ENCODE results near the gene XYLT1.

The XYLT1 gene

DNA sequence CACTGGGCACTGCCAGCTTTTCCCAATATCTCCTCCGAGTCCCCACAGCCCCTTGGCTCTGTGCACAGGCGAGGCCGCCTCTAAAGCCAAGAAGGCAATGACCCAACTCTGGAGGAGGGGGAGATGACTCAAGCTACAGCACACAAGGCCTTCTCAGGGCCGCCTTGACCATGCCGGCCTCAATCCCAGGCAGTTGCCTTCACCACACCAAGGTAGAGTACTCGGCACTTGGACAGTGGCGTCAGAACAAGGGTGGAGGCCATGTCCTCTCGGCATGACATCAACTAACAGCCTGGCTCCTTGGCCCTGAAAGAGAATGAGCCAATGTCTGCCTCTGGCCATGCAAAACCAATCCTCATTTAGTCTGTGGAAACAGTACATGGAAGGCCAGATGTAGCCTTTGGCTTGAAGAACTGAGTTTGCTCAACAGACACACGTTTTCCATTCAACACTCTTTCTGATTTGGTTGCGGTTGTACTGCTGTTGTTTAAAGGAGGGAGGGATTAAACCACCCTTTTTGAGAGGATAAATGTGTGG lies 139.6 kb downstream of the XYLT1 start:
- H3K9ac ChIP-seq (ENCODE audit: insufficient read length), result no peak overlapping the region
- H3K36me3 ChIP-seq (ENCODE audit: insufficient read depth, low read length), result no peaks in the 10 kb centered on the region
- no peak for TF ChIP-seq EZH2 (IDR thresholded peaks at IDR 0.05)
- TF ChIP-seq FOXP2 (optimal IDR thresholded peaks at IDR 0.05; ENCODE audit: control extremely low read depth, extremely low read length, insufficient read depth), result no peak
- no peak for TF ChIP-seq POLR2AphosphoS5 (IDR thresholded peaks at IDR 0.05; ENCODE audit: borderline replicate concordance, low read depth, low read length)
- no peak overlapping the region for H3K4me3 ChIP-seq
- DNase-seq (ENCODE audit: low read depth, low spot score), result no peak
- H3K9me3 ChIP-seq (ENCODE audit: low read depth, low read length), result no peaks in the 10 kb centered on the region
- no peak overlapping the region for H3K27ac ChIP-seq

DNA sequence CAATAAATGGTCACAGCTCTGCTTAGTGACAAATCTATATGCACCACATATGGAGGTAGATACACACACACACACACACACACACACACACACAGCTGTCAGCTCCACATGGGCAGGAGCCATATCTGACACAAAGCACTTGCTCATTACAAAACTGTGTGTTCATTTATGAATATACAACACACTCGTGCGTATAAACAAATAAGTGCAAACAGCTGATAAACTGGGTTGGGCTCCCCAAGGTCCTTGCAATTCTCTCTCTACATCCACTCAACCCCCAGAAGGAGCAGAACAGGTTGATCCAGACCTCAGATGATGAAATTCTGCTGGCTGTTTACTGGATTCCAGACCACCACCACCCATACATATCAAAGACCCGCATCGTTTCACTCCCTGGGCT lies 140.7 kb downstream of the XYLT1 start:
- Histone ChIP-seq H3K9me3 (ENCODE audit: low read depth, low read length) (no peaks in the 10 kb centered on the region), H3K9ac (ENCODE audit: insufficient read length) (no peak overlapping the region)
- TF ChIP-seq POLR2AphosphoS5 (IDR thresholded peaks at IDR 0.05; ENCODE audit: borderline replicate concordance, low read depth, low read length), result no peak
- TF ChIP-seq FOXP2 (optimal IDR thresholded peaks at IDR 0.05; ENCODE audit: control extremely low read depth, extremely low read length, insufficient read depth), result no peak
- TF ChIP-seq EZH2 (IDR thresholded peaks at IDR 0.05), result no peak

DNA sequence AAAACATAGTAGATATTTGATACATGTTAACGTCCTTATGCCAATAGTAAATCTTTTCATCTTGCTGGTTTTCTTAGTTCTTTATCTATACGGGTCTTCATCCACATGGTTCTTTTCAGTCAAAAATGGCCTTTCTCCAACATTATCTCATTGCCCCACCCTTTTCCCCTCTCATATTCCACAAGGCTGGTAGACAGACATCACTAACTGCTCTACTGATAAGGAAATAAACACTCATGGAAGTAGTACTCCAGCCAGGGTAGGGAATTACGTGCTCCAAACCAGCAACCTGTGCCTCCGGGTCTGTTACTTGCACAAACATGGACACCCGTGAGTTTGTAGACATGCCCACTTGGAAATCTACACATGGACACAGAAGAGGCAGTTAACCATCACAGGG lies 141.4 kb downstream of the XYLT1 start:
- no peak for DNase-seq (ENCODE audit: low read depth, low spot score)
- Histone ChIP-seq H3K36me3 (ENCODE audit: insufficient read depth, low read length) (no peaks in the 10 kb centered on the region), H3K9me3 (ENCODE audit: low read depth, low read length) (no peaks in the 10 kb centered on the region), H3K27ac (no peak overlapping the region), H3K9ac (ENCODE audit: insufficient read length) (no peak overlapping the region), H3K4me3 (no peak overlapping the region)
- TF ChIP-seq EZH2 (IDR thresholded peaks at IDR 0.05) (no peak), POLR2AphosphoS5 (IDR thresholded peaks at IDR 0.05; ENCODE audit: borderline replicate concordance, low read depth, low read length) (no peak), FOXP2 (optimal IDR thresholded peaks at IDR 0.05; ENCODE audit: control extremely low read depth, extremely low read length, insufficient read depth) (no peak)

More for the DNA sequence above, 140.7 kb downstream of the XYLT1 start:
- no peak for DNase-seq (ENCODE audit: low read depth, low spot score)
- Histone ChIP-seq H3K4me3 (no peak overlapping the region), H3K27ac (no peak overlapping the region), H3K36me3 (ENCODE audit: insufficient read depth, low read length) (no peaks in the 10 kb centered on the region)

DNA sequence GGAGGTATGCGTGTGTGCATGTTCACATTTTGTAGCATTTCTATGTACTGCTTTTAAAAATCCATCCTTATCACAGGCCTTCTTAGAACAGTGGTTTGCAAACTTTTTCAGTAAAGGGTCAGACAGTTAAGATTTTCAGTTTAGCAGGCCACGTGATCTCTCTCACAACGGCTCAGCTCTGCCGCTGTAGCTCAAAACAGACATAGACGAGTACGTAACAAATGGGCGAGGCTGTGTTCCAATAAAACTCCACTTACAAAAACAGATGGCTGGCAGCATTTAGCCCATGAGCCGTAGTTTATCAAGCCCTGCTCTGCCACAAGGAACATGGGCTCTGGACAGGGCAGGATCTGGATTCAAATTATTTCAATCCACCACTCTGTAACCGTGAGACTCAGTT lies 141.8 kb downstream of the XYLT1 start:
- Histone ChIP-seq H3K9me3 (ENCODE audit: low read depth, low read length) (no peaks in the 10 kb centered on the region), H3K36me3 (ENCODE audit: insufficient read depth, low read length) (no peaks in the 10 kb centered on the region), H3K4me3 (no peak overlapping the region), H3K27ac (no peak overlapping the region), H3K9ac (ENCODE audit: insufficient read length) (no peak overlapping the region)
- DNase-seq (ENCODE audit: low read depth, low spot score), result no peak
- TF ChIP-seq EZH2 (IDR thresholded peaks at IDR 0.05), result no peak
- no peak for TF ChIP-seq FOXP2 (optimal IDR thresholded peaks at IDR 0.05; ENCODE audit: control extremely low read depth, extremely low read length, insufficient read depth)

DNA sequence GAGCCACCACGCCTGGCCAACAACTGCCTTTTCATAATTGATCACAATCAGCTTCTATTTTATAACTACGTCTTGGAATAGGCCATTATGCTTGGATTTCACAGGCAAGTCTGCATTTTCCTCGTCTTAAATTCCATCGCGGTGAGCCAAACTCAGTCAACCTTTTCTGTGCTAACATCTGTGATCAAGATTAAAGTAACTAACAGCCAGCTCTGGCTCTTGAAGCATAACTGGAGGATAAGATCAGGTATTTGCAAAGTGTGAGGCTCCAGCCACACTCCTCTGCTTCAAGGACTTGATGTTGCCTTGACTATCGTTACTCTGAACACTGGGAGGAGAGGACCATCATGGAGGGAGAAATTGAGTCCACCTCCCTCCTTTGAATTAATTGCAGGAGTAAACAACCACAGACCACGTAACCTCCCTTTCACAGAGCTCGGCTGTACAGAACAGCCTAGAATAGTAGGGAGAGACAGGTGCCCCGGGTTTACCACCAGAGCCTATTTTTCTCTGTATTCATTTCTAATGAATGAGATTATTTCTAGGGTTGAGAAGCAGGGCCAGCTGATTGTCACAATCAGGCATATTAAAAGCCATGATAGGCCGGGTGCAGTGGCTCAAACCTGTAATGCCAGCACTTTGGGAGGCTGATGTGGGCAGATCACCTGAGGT lies 143.0 kb downstream of the XYLT1 start:
- no peak overlapping the region for H3K4me3 ChIP-seq
- no peaks in the 10 kb centered on the region for H3K9me3 ChIP-seq (ENCODE audit: low read depth, low read length)
- no peaks in the 10 kb centered on the region for H3K36me3 ChIP-seq (ENCODE audit: insufficient read depth, low read length)
- no peak for TF ChIP-seq POLR2AphosphoS5 (IDR thresholded peaks at IDR 0.05; ENCODE audit: borderline replicate concordance, low read depth, low read length)
- TF ChIP-seq FOXP2 (optimal IDR thresholded peaks at IDR 0.05; ENCODE audit: control extremely low read depth, extremely low read length, insufficient read depth), result no peak
- no peak for TF ChIP-seq EZH2 (IDR thresholded peaks at IDR 0.05)
- H3K27ac ChIP-seq, result no peak overlapping the region
- no peak overlapping the region for H3K9ac ChIP-seq (ENCODE audit: insufficient read length)
- DNase-seq (ENCODE audit: low read depth, low spot score), result no peak

DNA sequence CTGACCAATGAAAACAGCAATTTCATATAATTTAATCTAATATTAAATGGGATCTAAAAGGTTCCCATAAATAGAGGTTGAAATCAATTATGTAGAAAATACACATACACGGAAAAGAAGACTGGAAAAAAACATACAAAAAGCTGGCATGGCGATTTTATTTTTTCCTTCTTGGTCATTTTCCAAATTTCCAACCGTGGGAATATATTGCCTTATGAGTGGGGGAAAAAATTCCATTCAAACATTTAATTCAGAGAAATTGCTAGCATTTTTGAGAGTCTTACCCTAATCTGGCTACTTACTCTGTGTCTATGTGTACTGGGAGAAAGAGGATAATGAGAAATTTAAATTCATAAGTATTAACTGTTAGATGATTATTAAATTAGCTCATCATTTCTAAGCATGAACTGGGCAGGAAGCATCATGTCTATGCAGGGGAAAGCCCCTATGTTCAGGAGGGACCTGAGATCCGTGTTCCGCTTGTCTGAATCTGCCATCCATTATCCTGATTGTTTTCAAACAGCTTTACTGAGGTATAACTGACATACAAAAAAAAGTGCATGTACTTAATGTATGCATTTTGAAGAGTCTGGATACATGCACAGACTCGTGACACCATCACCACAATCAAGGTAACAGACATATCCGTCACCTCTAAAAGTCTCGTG lies 145.2 kb downstream of the XYLT1 start:
- Histone ChIP-seq H3K36me3 (ENCODE audit: insufficient read depth, low read length) (no peaks in the 10 kb centered on the region), H3K9me3 (ENCODE audit: low read depth, low read length) (no peaks in the 10 kb centered on the region), H3K9ac (ENCODE audit: insufficient read length) (no peak overlapping the region), H3K4me3 (no peak overlapping the region), H3K27ac (no peak overlapping the region)
- DNase-seq (ENCODE audit: low read depth, low spot score), result no peak
- TF ChIP-seq POLR2AphosphoS5 (IDR thresholded peaks at IDR 0.05; ENCODE audit: borderline replicate concordance, low read depth, low read length) (no peak), EZH2 (IDR thresholded peaks at IDR 0.05) (no peak), FOXP2 (optimal IDR thresholded peaks at IDR 0.05; ENCODE audit: control extremely low read depth, extremely low read length, insufficient read depth) (no peak)

DNA sequence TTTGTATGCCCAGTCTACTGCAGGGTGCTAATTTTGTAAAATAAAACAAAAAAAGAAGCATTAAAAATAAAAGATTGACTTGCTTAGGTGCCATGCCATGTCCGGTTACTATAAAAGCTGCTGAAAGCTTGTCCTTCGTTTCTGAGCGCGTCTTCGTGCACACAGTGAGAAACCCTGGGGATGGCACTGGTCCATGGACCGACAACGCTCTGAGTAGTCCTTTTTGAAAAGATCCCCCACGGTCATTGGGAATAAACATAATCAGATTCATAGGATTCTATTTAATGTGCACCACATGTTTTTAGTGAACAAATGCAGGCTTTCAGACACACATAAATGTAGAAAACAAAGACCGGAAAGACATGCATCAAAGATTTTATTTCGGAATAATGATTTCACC lies 146.3 kb downstream of the XYLT1 start:
- no peak for TF ChIP-seq FOXP2 (optimal IDR thresholded peaks at IDR 0.05; ENCODE audit: control extremely low read depth, extremely low read length, insufficient read depth)
- TF ChIP-seq POLR2AphosphoS5 (IDR thresholded peaks at IDR 0.05; ENCODE audit: borderline replicate concordance, low read depth, low read length), result no peak
- Histone ChIP-seq H3K9me3 (ENCODE audit: low read depth, low read length) (no peaks in the 10 kb centered on the region), H3K36me3 (ENCODE audit: insufficient read depth, low read length) (no peaks in the 10 kb centered on the region), H3K4me3 (no peak overlapping the region), H3K9ac (ENCODE audit: insufficient read length) (no peak overlapping the region), H3K27ac (no peak overlapping the region)
- DNase-seq (ENCODE audit: low read depth, low spot score), result no peak

DNA sequence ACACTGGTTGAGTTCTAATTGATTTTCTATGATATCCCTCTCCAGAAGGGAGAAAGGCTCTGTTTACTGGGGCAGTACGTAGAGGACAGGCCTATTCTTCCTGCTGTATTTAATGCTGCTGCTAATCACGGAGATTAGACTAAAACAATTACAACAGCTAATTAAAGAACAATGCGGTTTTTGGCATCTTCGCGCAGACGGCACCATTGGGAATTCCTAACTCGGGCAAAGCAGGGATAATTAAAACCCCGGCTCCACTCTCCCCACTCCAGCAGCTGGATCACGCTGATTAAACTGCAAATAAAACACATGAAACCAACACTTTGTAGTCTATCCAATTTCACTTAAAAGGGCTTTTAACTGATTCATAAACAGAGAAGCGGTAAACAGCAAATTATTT lies 147.6 kb downstream of the XYLT1 start:
- Histone ChIP-seq H3K9me3 (ENCODE audit: low read depth, low read length) (no peaks in the 10 kb centered on the region), H3K4me3 (no peak overlapping the region), H3K27ac (no peak overlapping the region), H3K36me3 (ENCODE audit: insufficient read depth, low read length) (no peaks in the 10 kb centered on the region), H3K9ac (ENCODE audit: insufficient read length) (no peak overlapping the region)
- no peak for DNase-seq (ENCODE audit: low read depth, low spot score)
- TF ChIP-seq EZH2 (IDR thresholded peaks at IDR 0.05) (no peak), POLR2AphosphoS5 (IDR thresholded peaks at IDR 0.05; ENCODE audit: borderline replicate concordance, low read depth, low read length) (no peak), FOXP2 (optimal IDR thresholded peaks at IDR 0.05; ENCODE audit: control extremely low read depth, extremely low read length, insufficient read depth) (no peak)

All from SK-N-MC (cell line).